Endothelial cell of umbilical vein (primary cell): ENCODE measurements around the gene SLC25A46. TPM values are rescaled to one million over a fixed set of nuclear protein-coding genes. Genes with fewer than 3 reads are reported as not detected.

Source experiments
- BruUV-seq: library from RNA; stranded (reverse); fragments of 400-500 nt; replicated peaks from 2 replicates; lab custom pipeline; 2021; lab: Mats Ljungman, UMichigan
- CTCF ChIA-PET: fragments of 300-600, 350-600 bp; sonication (Branson Sonifier 250); formaldehyde crosslinking; loops from one replicate; lab custom pipeline; 2021; ENCODE audit warnings: antibody characterized with exemption, inconsistent platforms; lab: Charles Lee
- POLR2A ChIA-PET: fragments of 300-600, 350-600 bp; sonication (Branson Sonifier 250); formaldehyde crosslinking; loops from one replicate; lab custom pipeline; 2021; ENCODE audit warnings: antibody characterized with exemption, inconsistent platforms; lab: Charles Lee
- DNase-seq: peaks from one replicate; pipeline ENCODE4 v3.0.0-alpha.2; 2011; ENCODE audit warnings: low read depth, low spot score
- FAIRE-seq: peaks from 2 replicates; lab custom pipeline; 2011; peaks lifted over from hg19 to GRCh38; lab: Jason Lieb, UNC
- H2AFZ ChIP-seq: 2 replicates; pipeline ENCODE4 v1.6.0; 2012; ENCODE audit warnings: low read depth, low read length, control low read depth, inconsistent platforms
- H3K27ac ChIP-seq: 2 replicates; pipeline ENCODE4 v1.5.1; 2011; ENCODE audit warnings: low read depth, mild to moderate bottlenecking, control low read depth, low read length, moderate library complexity; ENCODE audit not compliant: insufficient read depth
- H3K27me3 ChIP-seq, 2 experiments: 2 replicates each; pipeline versions ENCODE4 v1.6.0 to v1.6.1; 2011; ENCODE audit warnings: low read length in 2 of 2, mixed read lengths in 1 of 2; ENCODE audit not compliant: control insufficient read depth in 2 of 2, insufficient read depth in 2 of 2
- H3K36me3 ChIP-seq, 2 experiments: 2 replicates in 1 of 2; 3 replicates in 1 of 2; pipeline ENCODE4 v1.5.1; 2011; ENCODE audit warnings: low read length in 2 of 2, mild to moderate bottlenecking in 1 of 2, moderate library complexity in 1 of 2; ENCODE audit not compliant: control insufficient read depth in 2 of 2, insufficient read depth in 2 of 2; ENCODE audit errors: extremely low read depth in 1 of 2
- H3K4me1 ChIP-seq: 3 replicates; pipeline ENCODE4 v1.5.1; 2011; ENCODE audit warnings: mild to moderate bottlenecking, low read length; ENCODE audit not compliant: control insufficient read depth, insufficient read depth; ENCODE audit errors: extremely low read depth
- H3K4me2 ChIP-seq: 2 replicates; pipeline ENCODE4 v1.6.1; 2011; ENCODE audit warnings: low read length, control low read depth, mixed read lengths; ENCODE audit not compliant: insufficient read depth
- H3K4me3 ChIP-seq, 3 experiments: fragments of 200-600 bp in 1 of 3; sonication (generic), shearing (Covaris generic) in 1 of 3; replicated peaks in 1 of 3; 2 replicates each; pipeline ENCODE4 v1.5.1; 2011 to 2016; ENCODE audit warnings: control low read depth in 3 of 3, low read length in 3 of 3, mild to moderate bottlenecking in 2 of 3, inconsistent platforms in 1 of 3, low read depth in 1 of 3, moderate library complexity in 1 of 3; ENCODE audit not compliant: insufficient read depth in 1 of 3
- H3K79me2 ChIP-seq: 2 replicates; pipeline ENCODE4 v1.6.0; 2012; ENCODE audit warnings: low read length, inconsistent platforms; ENCODE audit not compliant: control insufficient read depth, insufficient read depth
- H3K9ac ChIP-seq: replicated peaks from 2 replicates; pipeline ENCODE3; 2011; ENCODE audit warnings: low read length, control low read depth; ENCODE audit not compliant: insufficient read depth; ENCODE audit errors: extremely low read depth
- H3K9me1 ChIP-seq: replicated peaks from 3 replicates; pipeline ENCODE4 v1.6.0; 2011; ENCODE audit warnings: mild to moderate bottlenecking, low read length; ENCODE audit not compliant: control insufficient read depth, insufficient read depth; ENCODE audit errors: extremely low read depth
- H3K9me3 ChIP-seq: replicated peaks from 2 replicates; pipeline ENCODE4 v1.5.1; 2012; ENCODE audit warnings: low read length, inconsistent platforms; ENCODE audit not compliant: control insufficient read depth, insufficient read depth
- H4K20me1 ChIP-seq: replicated peaks from 2 replicates; pipeline ENCODE3; 2011; ENCODE audit warnings: mild to moderate bottlenecking, low read length; ENCODE audit not compliant: control insufficient read depth, insufficient read depth; ENCODE audit errors: extremely low read depth
- CTCF ChIP-seq, 2 donors: IDR thresholded peaks; 1 replicate in 1 of 2; 2 replicates in 1 of 2; pipeline ENCODE4 v1.5.1; 2011; ENCODE audit warnings: low read length in 2 of 2, mild to moderate bottlenecking in 2 of 2, moderate library complexity in 2 of 2, control low read depth in 1 of 2, inconsistent platforms in 1 of 2, low read depth in 1 of 2; ENCODE audit not compliant: insufficient read depth in 1 of 2; ENCODE audit errors: extremely low read depth in 1 of 2
- EZH2 ChIP-seq: IDR thresholded peaks from 2 replicates; pipeline ENCODE4 v1.6.1; 2012; ENCODE audit warnings: borderline replicate concordance, low read depth, mild to moderate bottlenecking, moderate library complexity, low read length, inconsistent platforms; ENCODE audit not compliant: severe bottlenecking
- FOS ChIP-seq: IDR thresholded peaks from 2 replicates; pipeline ENCODE4 v1.6.1; 2011; ENCODE audit warnings: mild to moderate bottlenecking, low read length, moderate library complexity, borderline replicate concordance; ENCODE audit not compliant: insufficient read depth
- GATA2 ChIP-seq: IDR thresholded peaks from 2 replicates; pipeline ENCODE4 v1.7.0; 2011; ENCODE audit warnings: low read depth, mild to moderate bottlenecking, moderate library complexity, mixed read lengths, low read length; ENCODE audit not compliant: insufficient read length, insufficient read depth
- JUN ChIP-seq: IDR thresholded peaks from 2 replicates; pipeline ENCODE4 v1.6.1; 2011; ENCODE audit warnings: borderline replicate concordance, low read depth; ENCODE audit not compliant: insufficient read length, insufficient read depth
- MAX ChIP-seq: IDR thresholded peaks from 2 replicates; pipeline ENCODE4 v1.6.1; 2011; ENCODE audit not compliant: insufficient read depth, insufficient read length
- MYC ChIP-seq: IDR thresholded peaks from one replicate; pipeline ENCODE4 v1.6.1; 2011; ENCODE audit warnings: mild to moderate bottlenecking, low read depth, low read length
- POLR2A ChIP-seq: IDR thresholded peaks from 2 replicates; pipeline ENCODE4 v1.6.1; 2012; ENCODE audit warnings: low read depth, mild to moderate bottlenecking, control low read depth, low read length
- POLR2AphosphoS5 ChIP-seq: IDR thresholded peaks from 2 replicates; pipeline ENCODE4 v1.6.1; 2012; ENCODE audit warnings: low read depth, mild to moderate bottlenecking, control low read depth, low read length, moderate library complexity; ENCODE audit not compliant: insufficient read depth
- dilution Hi-C: fragments of 300-500 bp; cut with MboI; formaldehyde crosslinking; loops from one replicate; pipeline ENCODE4 v1.15.0; 2019; ENCODE audit warnings: low sequenced_read_pairs; ENCODE audit not compliant: extremely low pct_ligation_motif_present
- intact Hi-C: fragments of 100-400 bp; cut with micrococcal nuclease; formaldehyde crosslinking; loops from one replicate; pipeline ENCODE4 v1.10.0; 2022
- polyA plus RNA-seq, 4 experiments: library from polyadenylated mRNA; depleted of rRNA in 3 of 4; stranded (reverse) in 3 of 4; unstranded in 1 of 4; fragments of >200 nt; gene quantifications; 2 replicates each; pipeline versions ENCODE4 v1.2.1 to v1.2.3, GENCODE V29; 2011 to 2012; ENCODE audit warnings: missing spikeins in 1 of 4
- total RNA-seq: library from RNA; stranded (reverse); gene quantifications from 2 replicates; pipeline ENCODE4 v1.2.3, GENCODE V29; 2021

Gene SLC25A46
- total and polyA plus RNA-seq, 2 donors (not counting 3 experiments of a cell fraction or from before 2014, with no cell fraction given): 13.5 to 31.1 TPM

GRCh38 chr5:110735556-110735955, 3.3 kb upstream of the SLC25A46 start:
- DNase-seq: no peak
- H3K9ac ChIP-seq: no peak overlapping the region
- CTCF ChIA-PET: no interaction called here
- H3K79me2 ChIP-seq: peaks cover 6% of the 10 kb centered on the region
- dilution Hi-C loops (no loop called here), intact Hi-C loops (loop anchor here (10.0 kb wide), 1 partner anchor 1019 kb away; the partner anchor contains the start of gene NREP)
- POLR2A ChIA-PET: no interaction called here
- no peaks in the 10 kb centered on the region for H4K20me1 ChIP-seq
- H3K4me1 ChIP-seq: peaks cover 10% of the 10 kb centered on the region
- no peak for FAIRE-seq
- TF ChIP-seq POLR2A (no peak), EZH2 (no peak), JUN (no peak), POLR2AphosphoS5 (no peak), MAX (no peak), CTCF (IDR thresholded peaks at IDR 0.05; ENCODE audit: extremely low read depth in 1 of 2, insufficient read depth in 1 of 2, low read depth in 1 of 2, low read length in 2 of 2) (no peak), FOS (no peak), GATA2 (no peak), MYC (no peak)
- H3K9me1 ChIP-seq: no peaks in the 10 kb centered on the region
- H3K4me3 ChIP-seq: no peak overlapping the region
- H3K27me3 ChIP-seq: peaks cover 1 to 11% of the 10 kb centered on the region in 2 experiments
- H2AFZ ChIP-seq: no peak overlapping the region
- no peak overlapping the region for H3K27ac ChIP-seq
- H3K9me3 ChIP-seq: no peaks in the 10 kb centered on the region
- H3K36me3 ChIP-seq: no peaks in the 10 kb centered on the region
- H3K4me2 ChIP-seq: no peak overlapping the region
- BruUV-seq: no TSS peak
